B cell (primary cell): ENCODE results near the gene ZNF532. TPM values are rescaled to one million over a fixed set of nuclear protein-coding genes. Genes with fewer than 3 reads are reported as not detected.

Experiments used
- ATAC-seq: fragments of 200-7000 bp; cut with Tn5 transposase; one replicate; pipeline ENCODE4 v1.10.0; 2021; ENCODE audit warnings: low read depth, mild to moderate bottlenecking, moderate number of reproducible peaks, moderate library complexity
- CTCF ChIA-PET: fragments of 350-600 bp; sonication (Branson Sonifier 250); formaldehyde crosslinking; loops from one replicate; lab custom pipeline; 2021; ENCODE audit warnings: antibody characterized with exemption, inconsistent platforms; lab: Charles Lee
- POLR2A ChIA-PET: fragments of 350-600 bp; sonication (Branson Sonifier 250); formaldehyde crosslinking; loops from one replicate; lab custom pipeline; 2021; ENCODE audit warnings: antibody characterized with exemption; lab: Charles Lee
- DNase-seq: peaks from one replicate; pipeline ENCODE4 v3.0.0; 2013
- H2AFZ ChIP-seq: 2 replicates; pipeline ENCODE4 v1.6.1; 2012; ENCODE audit warnings: mild to moderate bottlenecking, low read depth, low read length; ENCODE audit not compliant: insufficient read depth, poor library complexity, severe bottlenecking
- H3K27ac ChIP-seq, 2 donors: 1 replicate in 1 of 2; 2 replicates in 1 of 2; pipeline ENCODE4 v1.5.1; 2012 to 2013; ENCODE audit warnings: low read length in 2 of 2, mild to moderate bottlenecking in 2 of 2, moderate library complexity in 1 of 2
- H3K27me3 ChIP-seq, 4 experiments: fragments of 200-600 bp in 1 of 4; sonication (generic) in 1 of 4; replicated peaks in 1 of 4; 1 replicate in 2 of 4; 2 replicates in 2 of 4; pipeline versions ENCODE4 v1.6.1 to v1.7.0; 2013 to 2016; ENCODE audit warnings: low read length in 3 of 4, mild to moderate bottlenecking in 2 of 4, mixed read lengths in 1 of 4, moderate library complexity in 1 of 4; ENCODE audit not compliant: insufficient read depth in 4 of 4, control insufficient read depth in 3 of 4; ENCODE audit errors: control extremely low read depth in 1 of 4
- H3K36me3 ChIP-seq, 2 experiments: replicated peaks in 1 of 2; 1 replicate in 1 of 2; 2 replicates in 1 of 2; pipeline versions ENCODE4 v1.6.1 to v1.7.1; 2013; ENCODE audit warnings: low read length in 1 of 2; ENCODE audit not compliant: insufficient read depth in 2 of 2, control insufficient read depth in 1 of 2; ENCODE audit errors: control extremely low read depth in 1 of 2, extremely low read depth in 1 of 2
- H3K4me1 ChIP-seq, 2 donors: fragments of 200-600 bp in 1 of 2; sonication (generic) in 1 of 2; 1 replicate in 1 of 2; 2 replicates in 1 of 2; pipeline versions ENCODE4 v1.5.1 to v1.6.1; 2013 to 2017; ENCODE audit warnings: low read length in 2 of 2; ENCODE audit not compliant: control insufficient read depth in 2 of 2, insufficient read depth in 2 of 2
- H3K4me2 ChIP-seq: replicated peaks from 2 replicates; pipeline ENCODE3; 2012; ENCODE audit warnings: mild to moderate bottlenecking, low read depth, low read length; ENCODE audit not compliant: poor library complexity, severe bottlenecking
- H3K4me3 ChIP-seq, 5 experiments: fragments of 200-600 bp in 1 of 5; sonication (generic) in 1 of 5; 1 replicate in 3 of 5; 2 replicates in 2 of 5; pipeline versions ENCODE4 v1.5.1 to v1.7.0; 2011 to 2016; ENCODE audit warnings: low read length in 4 of 5, mild to moderate bottlenecking in 4 of 5, low read depth in 2 of 5, control low read depth in 1 of 5, moderate library complexity in 1 of 5; ENCODE audit not compliant: insufficient read depth in 1 of 5; ENCODE audit errors: control extremely low read depth in 1 of 5, extremely low read depth in 1 of 5
- H3K79me2 ChIP-seq: fragments of 200-600 bp; sonication (generic); one replicate; pipeline ENCODE4 v1.6.0; 2016; ENCODE audit warnings: low read length; ENCODE audit not compliant: control insufficient read depth, insufficient read depth
- H3K9ac ChIP-seq: fragments of 200-600 bp; sonication (generic); 2 replicates; pipeline ENCODE4 v1.6.1; 2017; ENCODE audit warnings: mild to moderate bottlenecking, low read length, moderate library complexity
- H3K9me3 ChIP-seq, 3 donors: one replicate each; pipeline versions ENCODE4 v1.6.1 to v1.7.1; 2013; ENCODE audit warnings: low read length in 2 of 3; ENCODE audit not compliant: control insufficient read depth in 2 of 3, insufficient read depth in 1 of 3; ENCODE audit errors: control extremely low read depth in 1 of 3
- H4K20me1 ChIP-seq: 2 replicates; pipeline ENCODE4 v1.6.0; 2012; ENCODE audit warnings: mild to moderate bottlenecking, low read length; ENCODE audit not compliant: insufficient read depth, control insufficient read depth, poor library complexity, severe bottlenecking
- H3K27ac Mint-ChIP-seq: one replicate; pipeline ENCODE4 v1.8.0; 2021; ENCODE audit warnings: mixed read lengths
- H3K27me3 Mint-ChIP-seq: one replicate; pipeline ENCODE4 v1.8.0; 2021; ENCODE audit warnings: mixed read lengths
- H3K4me1 Mint-ChIP-seq: one replicate; pipeline ENCODE4 v1.8.0; 2021; ENCODE audit warnings: mixed read lengths
- H3K4me3 Mint-ChIP-seq: one replicate; pipeline ENCODE4 v1.8.0; 2021; ENCODE audit warnings: mixed read lengths
- H3K9me3 Mint-ChIP-seq: one replicate; pipeline ENCODE4 v1.8.0; 2022; ENCODE audit warnings: mixed read lengths; ENCODE audit not compliant: insufficient read depth
- CTCF ChIP-seq: fragments of 200-600 bp; IDR thresholded peaks from one replicate; pipeline ENCODE4 v1.8.0; 2022; ENCODE audit warnings: antibody characterized with exemption, mild to moderate bottlenecking
- EZH2 ChIP-seq: IDR thresholded peaks from 2 replicates; pipeline ENCODE4 v1.6.1; 2012; ENCODE audit warnings: borderline replicate concordance, low read depth, mild to moderate bottlenecking, moderate library complexity, low read length; ENCODE audit not compliant: insufficient read depth, poor library complexity, severe bottlenecking
- WGBS: methylation state at CpG from one replicate; pipeline ENCODE4 v1.1.5; 2013; ENCODE audit warnings: missing lambda C conversion rate; ENCODE audit not compliant: insufficient coverage; 5-methylcytosine and 5-hydroxymethylcytosine counted together
- intact Hi-C: fragments of 100-400 bp; cut with micrococcal nuclease; formaldehyde crosslinking; loops from one replicate; pipeline ENCODE4 v1.10.0; 2022
- polyA plus RNA-seq: library from polyadenylated mRNA; depleted of rRNA; stranded (reverse); fragments of >200 nt; gene quantifications from 2 replicates; pipeline ENCODE4 v1.2.3, GENCODE V29; 2012
- small RNA-seq: library from RNA; depleted of rRNA; stranded (forward); fragments of <200 nt; gene quantifications from one replicate; pipeline ENCODE3, GENCODE V24; 2012; ENCODE audit warnings: low replicate concordance, low read depth; ENCODE audit not compliant: insufficient read length
- total RNA-seq, 2 donors: library from RNA; stranded (reverse); fragments of 120-200 nt in 1 of 2; gene quantifications; 1 replicate in 1 of 2; 2 replicates in 1 of 2; pipeline versions ENCODE4 v1.2.3 to v1.2.4, GENCODE V29; 2013 to 2022

ZNF532 gene
- total and polyA plus RNA-seq, 2 donors (not counting 1 experiment from before 2014, with no cell fraction given): 58.2 to 104 TPM

DNA sequence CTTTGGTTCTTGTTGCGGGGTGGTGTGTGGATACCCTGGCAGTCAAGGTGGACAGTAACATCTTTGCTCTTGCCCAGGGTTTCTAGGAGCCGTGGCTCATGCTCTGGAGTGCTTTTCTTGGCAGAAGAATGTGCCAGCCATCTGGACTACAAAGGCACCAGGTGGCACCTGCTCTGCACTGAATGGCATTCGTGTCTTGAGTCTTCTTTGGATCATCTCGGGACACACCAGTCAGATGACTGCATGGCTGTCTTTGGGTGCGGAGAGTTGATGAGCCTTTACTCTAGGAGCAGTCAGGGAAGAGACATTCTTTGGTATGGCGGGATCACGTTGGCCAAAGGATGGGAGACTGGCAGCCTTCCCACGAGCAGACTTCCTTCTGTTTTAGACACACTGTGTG, 170.9 kb downstream of the ZNF532 start:
- no peaks in the 10 kb centered on the region for H3K4me1 Mint-ChIP-seq
- no peaks in the 10 kb centered on the region for H3K27me3 Mint-ChIP-seq
- no peaks in the 10 kb centered on the region for H3K4me1 ChIP-seq
- H3K27ac Mint-ChIP-seq: no peak overlapping the region
- H3K27me3 ChIP-seq: no peaks in the 10 kb centered on the region
- H3K9me3 Mint-ChIP-seq: no peaks in the 10 kb centered on the region
- TF ChIP-seq EZH2: no peak
- TF ChIP-seq CTCF: no peak
- H3K36me3 ChIP-seq: no peaks in the 10 kb centered on the region
- H3K27ac ChIP-seq: no peak overlapping the region
- no peaks in the 10 kb centered on the region for H4K20me1 ChIP-seq
- H2AFZ ChIP-seq: no peak overlapping the region
- H3K4me3 ChIP-seq: no peak overlapping the region
- ChIA-PET CTCF (no interaction called here), POLR2A (no interaction called here)
- H3K9ac ChIP-seq: no peak overlapping the region
- H3K4me2 ChIP-seq: no peak overlapping the region
- intact Hi-C loops: no loop called here
- ATAC-seq (no peak), DNase-seq (no peak)
- no peak overlapping the region for H3K4me3 Mint-ChIP-seq
- H3K79me2 ChIP-seq: no peaks in the 10 kb centered on the region
- 96% methylated on average over 8 of the region's 8 CpGs for WGBS
- H3K9me3 ChIP-seq: no peaks in the 10 kb centered on the region

Small RNA genes within 50 kb of the gene (small RNA-seq; reads per million reads assigned to genes)
- gene RF00096: 0.57 reads per million
- gene RNU2-69P: not detected

Other genes with a start within 250 kb of the ZNF532 start
- gene ALPK2, start 235.8 kb upstream of the ZNF532 start, total RNA-seq: 0.07 and 0.57 TPM in 2 replicates
- 0.06 and 0.10 TPM in 2 replicates for gene ALPK2, start 235.8 kb upstream of the ZNF532 start, polyA plus RNA-seq
- 81.2 and 95.6 TPM in 2 replicates for gene MALT1, start 193.4 kb upstream of the ZNF532 start, total RNA-seq
- gene MALT1, start 193.4 kb upstream of the ZNF532 start, polyA plus RNA-seq: 42.4 and 55.2 TPM in 2 replicates